Fibroblast of skin of scalp (primary cell): ENCODE data around the gene SPDYE3.
A peak's percentile ranks its signal among the peaks of the same experiment; 100 is the strongest.
"Not testable (repeated sequence)": the region's sequence is repeated elsewhere in the genome, so short reads cannot be mapped to it uniquely, and the experiment has no call there.

Source experiments
- DNase-seq: peaks from one replicate; pipeline ENCODE4 v3.0.0-alpha.2; 2013

The SPDYE3 gene

GRCh38 chr7:100352230-100352781, 44.8 kb downstream of the SPDYE3 start:
- not testable (repeated sequence) for DNase-seq

GRCh38 chr7:100352984-100353684, 45.6 kb downstream of the SPDYE3 start:
- no peak for DNase-seq

GRCh38 chr7:100353685-100354330, 46.3 kb downstream of the SPDYE3 start:
- no peak for DNase-seq

- DNase-seq: no peak
Observed at GRCh38 chr7:100356416-100357068, 49.0 kb downstream of the SPDYE3 start.

GRCh38 chr7:100357131-100357561, 49.6 kb downstream of the SPDYE3 start:
- no peak for DNase-seq

- DNase-seq: no peak
Observed at GRCh38 chr7:100358027-100358856, 50.7 kb downstream of the SPDYE3 start, which contains the start of gene PILRB. PILRB (plus strand) TSS chr7:100358117; CDS start chr7:100358303, 186 bp downstream.

GRCh38 chr7:100358857-100359212, 51.3 kb downstream of the SPDYE3 start:
- DNase-seq: no peak

GRCh38 chr7:100360135-100360854, 52.8 kb downstream of the SPDYE3 start:
- no peak for DNase-seq

- DNase-seq: no peak
Observed at GRCh38 chr7:100363098-100363497, 55.6 kb downstream of the SPDYE3 start.

- DNase-seq: not testable (repeated sequence)
Observed at GRCh38 chr7:100363797-100364196, 56.3 kb downstream of the SPDYE3 start.

GRCh38 chr7:100364480-100364879, 57.0 kb downstream of the SPDYE3 start:
- no peak for DNase-seq

- not testable (repeated sequence) for DNase-seq
Observed at GRCh38 chr7:100365998-100366367, 58.5 kb downstream of the SPDYE3 start.

- no peak for DNase-seq
Observed at GRCh38 chr7:100366411-100367250, 59.1 kb downstream of the SPDYE3 start.

- DNase-seq: no peak
Observed at GRCh38 chr7:100367251-100367620, 59.7 kb downstream of the SPDYE3 start.

- no peak for DNase-seq
Observed at GRCh38 chr7:100367676-100368613, 60.4 kb downstream of the SPDYE3 start.

- DNase-seq: no peak
Observed at GRCh38 chr7:100369105-100369504, 61.6 kb downstream of the SPDYE3 start.

GRCh38 chr7:100370303-100370702, 62.8 kb downstream of the SPDYE3 start:
- DNase-seq: no peak

GRCh38 chr7:100370746-100371145, 63.2 kb downstream of the SPDYE3 start:
- no peak for DNase-seq

GRCh38 chr7:100371561-100372171, 64.2 kb downstream of the SPDYE3 start:
- peak; percentile 7 for DNase-seq
